Ureter (tissue), 1 donor: ENCODE measurements around the gene PROKR1. TPM values are rescaled to one million over a fixed set of nuclear protein-coding genes. Genes with fewer than 3 reads are reported as not detected.
"Not testable (repeated sequence)": the region's sequence is repeated elsewhere in the genome, so short reads cannot be mapped to it uniquely, and the experiment has no call there.

ENCODE experiments used
- DNase-seq: peaks from one replicate; pipeline ENCODE4 v3.0.0-alpha.2; 2020; ENCODE audit warnings: low spot score
- total RNA-seq: library from RNA; stranded (reverse); gene quantifications from one replicate; pipeline ENCODE4 v1.2.4, GENCODE V29; 2023
- donor health status: DM: yes; HTN: yes; CAD: no.

Gene PROKR1
- total RNA-seq = not detected

GRCh38 chr2:68643011-68643873 is at the start of gene PROKR1:
TSS of gene PROKR1 (plus strand) at chr2:68643579. CDS start at chr2:68645822, 2,243 bp downstream.
- no peak for DNase-seq

DNA sequence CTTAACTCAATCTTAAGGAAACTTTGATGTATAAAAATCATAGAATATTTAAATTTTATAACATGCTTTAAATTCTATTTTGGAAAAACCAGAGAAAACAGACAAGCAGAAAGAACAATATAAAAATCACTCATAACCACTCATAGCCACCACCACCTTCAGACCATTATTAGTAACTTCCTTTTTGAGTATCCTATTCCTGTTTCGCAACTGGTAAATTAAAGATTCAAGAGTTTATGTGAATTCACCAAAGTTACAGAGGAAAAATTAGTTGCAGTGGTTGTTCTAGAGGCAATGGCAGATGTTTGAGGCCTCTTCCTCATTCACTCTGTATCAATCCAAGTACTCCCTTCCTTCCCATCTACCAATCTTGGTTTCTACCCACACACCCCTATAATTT is 49.3 kb upstream of the PROKR1 start:
- DNase-seq = no peak

GRCh38 chr2:68594674-68595492 is 48.5 kb upstream of the PROKR1 start:
- no peak for DNase-seq

DNA sequence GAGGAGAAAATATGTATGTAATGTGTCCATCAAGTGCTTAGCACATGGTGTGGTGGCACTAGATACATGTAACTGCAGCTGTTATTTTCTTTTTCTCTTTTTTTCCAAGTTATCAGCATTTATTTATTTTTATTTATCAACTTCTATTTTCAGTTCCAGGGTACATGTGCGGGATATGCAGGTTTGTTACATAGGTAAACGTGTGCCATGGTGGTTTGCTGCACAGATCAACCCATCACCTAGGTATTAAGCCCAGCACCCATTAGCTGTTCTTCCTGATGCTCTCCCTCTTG is 47.9 kb upstream of the PROKR1 start:
- DNase-seq = not testable (repeated sequence)

DNA sequence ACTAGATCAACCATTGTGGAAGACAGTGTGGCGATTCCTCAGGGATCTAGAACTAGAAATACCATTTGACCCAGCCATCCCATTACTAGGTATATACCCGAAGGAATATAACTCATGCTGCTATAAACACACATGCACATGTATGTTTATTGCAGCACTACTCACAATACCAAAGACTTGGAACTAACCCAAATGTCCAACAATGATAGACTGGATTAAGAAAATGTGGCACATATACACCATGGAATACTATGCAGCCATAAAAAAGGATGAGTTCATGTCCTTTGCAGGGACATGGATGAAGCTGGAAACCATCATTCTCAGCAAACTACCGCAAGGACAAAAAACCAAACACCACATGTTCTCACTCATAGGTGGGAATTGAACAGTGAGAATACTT is 42.9 kb upstream of the PROKR1 start:
- DNase-seq = not testable (repeated sequence)

- no peak for DNase-seq
Measured at GRCh38 chr2:68603059-68603458, 40.3 kb upstream of the PROKR1 start.

DNA sequence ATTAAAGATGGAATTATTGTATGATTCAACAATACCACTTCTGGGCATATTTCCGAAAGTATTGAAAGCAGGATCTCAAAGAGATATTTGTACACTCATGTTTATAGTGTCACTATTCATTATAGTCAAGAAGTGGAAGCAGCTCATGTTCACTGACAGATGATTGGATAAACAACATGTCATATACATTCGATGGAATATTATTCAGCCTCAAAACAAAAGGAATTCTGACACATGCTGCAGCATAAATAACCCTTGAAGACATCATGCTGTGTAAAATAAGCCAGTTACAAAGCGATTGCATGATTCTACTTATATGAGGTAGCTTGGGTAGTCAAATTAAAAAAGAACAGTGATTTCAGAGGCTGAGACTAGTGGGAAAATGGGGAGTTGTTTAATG is 39.3 kb upstream of the PROKR1 start:
- DNase-seq = no peak

DNA sequence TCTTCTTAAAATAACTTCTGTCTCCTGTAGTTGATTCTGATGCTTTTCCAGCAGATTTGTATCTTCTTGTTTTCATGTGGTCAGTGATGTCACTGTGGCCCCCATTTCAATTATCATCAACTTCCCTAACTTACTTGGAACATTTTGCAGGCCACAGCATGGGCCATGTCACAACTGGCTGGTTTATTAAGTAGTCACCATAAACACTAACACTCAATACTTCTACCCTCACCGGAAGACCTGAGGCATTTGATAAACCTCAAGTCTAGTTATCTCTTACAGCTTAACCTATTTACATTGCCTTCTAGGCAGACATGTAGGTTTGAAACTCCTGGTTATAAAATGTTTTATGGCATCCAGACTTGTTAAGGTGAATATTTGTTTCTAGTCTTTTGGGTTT is 37.4 kb upstream of the PROKR1 start:
- no peak for DNase-seq

DNA sequence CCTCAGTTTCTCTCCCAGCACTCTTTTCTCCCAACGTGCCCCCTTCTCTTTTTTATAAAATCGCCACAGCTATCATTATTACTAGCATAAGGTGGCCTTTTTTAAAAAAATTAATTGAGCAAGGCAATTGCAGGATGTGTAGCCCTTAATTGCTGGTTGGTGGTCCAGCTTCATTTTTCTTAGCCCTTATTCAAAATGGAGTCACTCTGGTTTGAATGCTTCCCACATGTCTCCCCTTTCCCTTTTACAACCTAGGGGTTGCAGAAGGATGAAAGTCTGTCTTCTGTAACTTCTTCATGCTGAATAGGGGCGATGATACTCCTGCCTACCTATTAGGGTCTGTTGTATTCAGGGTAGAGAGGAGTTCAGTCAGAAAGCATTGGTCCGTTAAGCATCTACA is 36.6 kb upstream of the PROKR1 start:
- DNase-seq = no peak

DNA sequence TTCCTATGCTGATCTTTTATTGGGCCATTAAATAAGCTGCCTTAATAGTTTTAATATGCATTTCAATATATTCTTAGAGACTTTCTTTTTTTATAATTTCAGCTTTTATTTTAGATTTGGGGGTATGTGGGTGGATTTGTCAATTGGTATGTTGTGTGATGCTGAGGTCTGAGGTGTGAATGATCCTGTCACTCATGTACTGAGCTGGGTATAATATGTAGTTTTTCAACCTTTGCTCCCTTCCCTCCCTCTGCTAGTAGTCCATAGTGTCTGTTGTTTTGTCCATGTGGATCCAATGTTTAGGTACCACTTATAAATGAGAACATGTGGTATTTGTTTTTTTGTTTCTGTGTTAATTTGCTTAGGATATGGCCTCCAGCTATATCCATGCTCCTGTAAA is 35.5 kb upstream of the PROKR1 start:
- DNase-seq = no peak

DNA sequence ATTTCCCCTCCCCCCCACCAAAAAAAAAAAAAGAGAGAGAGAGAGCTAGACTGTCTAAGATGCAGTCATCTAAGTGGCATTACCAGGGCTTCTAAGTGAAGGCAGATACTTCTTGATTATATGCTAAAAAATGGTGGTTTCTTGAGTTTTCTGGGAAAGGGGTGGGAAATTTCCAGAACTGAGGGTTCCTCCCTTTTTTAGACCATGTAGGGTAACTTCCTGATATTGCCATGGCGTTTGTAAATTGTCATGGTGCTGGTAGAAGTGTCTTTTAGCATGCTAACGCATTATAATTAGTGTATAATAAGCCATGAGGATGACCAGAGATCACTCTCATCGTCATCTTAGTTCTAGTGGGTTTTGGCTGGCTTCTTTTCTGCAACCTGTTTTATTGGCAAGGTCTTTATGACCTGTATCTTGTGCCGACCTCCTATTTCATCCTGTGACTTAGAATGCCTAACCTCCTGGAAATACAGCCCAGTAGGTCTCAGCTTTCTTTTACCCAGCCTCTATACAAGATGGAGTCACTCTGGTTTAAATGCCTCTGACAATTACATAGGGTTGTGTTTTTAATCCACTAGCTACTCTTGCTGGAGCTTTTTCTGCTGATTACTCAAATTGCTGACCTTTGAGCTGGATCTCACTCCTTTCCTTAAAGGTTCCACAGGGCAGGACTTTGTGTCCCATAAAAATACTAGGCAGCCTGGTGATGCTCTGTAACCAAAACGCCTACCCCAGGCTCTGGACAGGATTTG is 30.4 kb upstream of the PROKR1 start:
- no peak for DNase-seq

DNA sequence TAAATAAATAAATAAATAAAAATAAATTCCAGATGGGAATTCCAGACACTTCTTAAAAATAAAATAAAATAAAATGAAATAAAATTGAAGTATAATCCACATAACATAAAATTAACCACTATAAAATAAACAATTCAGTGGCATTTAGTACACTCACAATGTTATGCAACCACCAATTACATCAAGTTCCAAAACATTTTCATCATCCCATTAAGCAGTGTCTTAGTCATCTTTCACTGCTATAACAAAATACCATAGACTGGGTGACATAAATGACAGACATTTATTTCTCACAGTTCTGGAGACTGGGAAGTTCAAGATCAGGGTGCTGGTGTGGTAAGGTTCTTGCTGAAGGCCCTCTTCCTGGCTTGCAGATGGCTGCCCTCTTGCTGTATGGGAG is 22.6 kb upstream of the PROKR1 start:
- no peak for DNase-seq

DNA sequence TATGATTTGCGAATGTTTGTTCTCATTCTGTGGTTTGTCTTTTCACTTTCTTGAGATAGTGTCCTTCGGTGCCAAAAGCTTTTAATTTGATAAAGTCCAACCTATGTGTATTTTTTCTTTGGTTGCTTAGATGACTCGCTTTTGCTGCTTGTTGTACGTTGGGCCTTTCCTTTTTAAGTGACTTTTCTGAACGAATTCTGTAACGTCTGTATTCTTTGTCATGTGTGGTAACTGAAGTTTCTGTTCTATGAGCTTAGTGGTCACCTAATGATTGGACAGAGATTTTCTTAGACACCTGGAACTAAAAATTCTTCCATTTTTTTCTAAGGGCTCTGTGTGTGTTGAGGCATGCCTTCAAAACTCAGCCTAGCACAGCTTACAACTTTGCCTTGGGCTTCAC is 19.6 kb upstream of the PROKR1 start:
- no peak for DNase-seq

DNA sequence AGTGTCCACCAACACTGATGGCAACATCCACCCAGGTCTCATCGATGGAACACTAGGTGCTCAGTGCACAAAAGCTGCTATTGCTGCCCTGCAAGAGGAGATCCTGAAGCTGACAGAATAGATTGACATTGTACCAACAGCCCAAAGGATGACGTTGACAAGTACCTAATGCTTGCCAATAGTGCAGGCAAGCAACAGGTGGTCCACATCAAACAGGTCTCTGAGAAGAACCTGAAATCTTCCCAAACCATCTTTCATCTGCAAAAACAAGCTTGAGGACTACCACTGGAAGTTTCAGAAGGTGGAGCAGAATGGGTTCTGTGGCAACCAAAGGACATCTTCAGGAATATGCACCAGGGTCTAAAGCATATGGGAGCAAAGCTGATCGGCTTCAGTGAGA is 15.8 kb upstream of the PROKR1 start:
- no peak for DNase-seq

GRCh38 chr2:68632021-68632420 is 11.4 kb upstream of the PROKR1 start:
- DNase-seq = no peak

DNA sequence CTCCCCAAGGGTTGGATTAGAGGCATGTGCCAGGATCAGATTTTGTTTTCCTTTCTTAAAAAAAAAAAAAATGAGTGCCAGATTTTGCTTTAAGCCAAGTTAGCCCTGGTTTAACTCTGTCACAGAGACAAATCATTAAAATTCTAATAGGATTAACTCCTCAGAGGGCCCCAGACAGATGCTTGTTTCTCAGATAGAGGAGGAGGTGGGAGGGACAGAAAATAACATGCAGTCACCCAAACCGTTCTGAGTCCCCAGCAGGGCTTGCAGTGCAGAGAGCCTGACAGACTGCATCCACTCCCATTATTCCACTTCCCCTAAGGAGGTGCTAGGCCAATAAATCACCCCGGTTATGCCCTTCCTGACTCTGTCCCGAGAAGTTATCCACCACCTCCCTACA is 6.3 kb upstream of the PROKR1 start:
- DNase-seq = no peak

DNA sequence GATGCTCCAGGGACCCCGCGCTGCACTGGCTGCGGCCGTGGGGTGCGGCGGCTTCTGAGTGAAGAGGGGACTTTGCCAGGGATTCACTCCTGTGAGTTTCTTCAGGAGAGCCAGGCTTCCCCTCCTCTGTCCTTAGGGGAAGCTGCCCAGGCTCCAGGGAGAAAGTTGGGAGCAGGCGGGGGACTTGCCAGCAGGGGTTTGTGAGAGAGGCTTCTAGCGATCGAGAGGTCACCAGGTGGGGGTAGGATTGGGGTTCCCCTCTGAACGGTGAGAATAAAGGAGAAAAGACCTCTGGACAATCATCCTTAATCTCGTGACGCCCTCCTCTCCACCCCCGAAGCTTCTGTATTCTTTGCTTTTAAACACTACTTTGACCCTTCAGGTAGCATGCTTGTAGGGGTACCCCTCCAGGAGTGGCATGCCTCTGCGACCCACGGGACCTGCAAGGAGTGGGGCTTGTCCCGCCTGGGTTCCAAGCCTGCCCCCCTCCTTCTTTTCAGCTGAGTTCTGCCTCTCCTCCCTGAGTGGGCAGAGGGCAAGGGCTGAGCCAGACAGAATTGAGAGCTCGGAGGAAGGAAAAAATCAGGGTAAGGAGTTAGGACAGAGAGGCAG is 601 bp downstream of the PROKR1 start:
- DNase-seq = no peak

DNA sequence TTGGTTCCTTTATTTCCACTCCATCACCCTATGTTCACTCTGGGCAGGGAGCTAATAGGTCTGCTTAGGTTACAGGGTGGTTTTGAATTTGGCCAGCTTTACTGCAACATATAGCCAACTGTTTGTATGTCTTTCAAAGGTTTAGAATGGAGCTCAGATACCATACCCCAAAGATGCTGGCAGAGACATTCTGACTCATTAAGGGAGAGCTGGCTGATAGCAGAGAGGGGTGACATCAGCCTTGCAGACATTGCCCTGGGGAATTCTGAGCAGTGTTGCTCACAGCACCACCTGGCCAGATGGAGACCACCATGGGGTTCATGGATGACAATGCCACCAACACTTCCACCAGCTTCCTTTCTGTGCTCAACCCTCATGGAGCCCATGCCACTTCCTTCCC is 2.1 kb downstream of the PROKR1 start:
- DNase-seq = no peak

- no peak for DNase-seq
Measured at GRCh38 chr2:68646303-68646702, 2.9 kb downstream of the PROKR1 start.

GRCh38 chr2:68650645-68651044 is 7.3 kb downstream of the PROKR1 start:
- no peak for DNase-seq

DNA sequence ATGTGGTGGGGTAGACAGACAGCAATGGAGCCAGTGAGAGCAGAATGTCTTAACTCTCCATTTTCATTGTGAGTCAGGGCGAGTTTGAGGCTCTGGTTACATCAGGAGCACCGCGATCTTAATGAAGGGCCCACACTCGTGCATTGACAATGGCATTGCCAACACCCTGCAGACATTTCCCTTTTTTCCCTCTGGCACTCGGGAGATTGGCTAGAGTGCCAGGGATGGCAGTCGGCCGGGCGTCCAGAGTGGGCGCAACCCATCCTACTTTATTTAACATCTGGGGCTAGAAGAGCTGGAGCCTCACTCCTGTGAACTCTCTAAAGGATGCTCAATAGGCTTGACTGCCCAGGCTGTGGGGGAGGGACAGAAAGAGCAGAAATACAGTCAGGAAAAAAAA is 9.7 kb downstream of the PROKR1 start:
- no peak for DNase-seq

DNA sequence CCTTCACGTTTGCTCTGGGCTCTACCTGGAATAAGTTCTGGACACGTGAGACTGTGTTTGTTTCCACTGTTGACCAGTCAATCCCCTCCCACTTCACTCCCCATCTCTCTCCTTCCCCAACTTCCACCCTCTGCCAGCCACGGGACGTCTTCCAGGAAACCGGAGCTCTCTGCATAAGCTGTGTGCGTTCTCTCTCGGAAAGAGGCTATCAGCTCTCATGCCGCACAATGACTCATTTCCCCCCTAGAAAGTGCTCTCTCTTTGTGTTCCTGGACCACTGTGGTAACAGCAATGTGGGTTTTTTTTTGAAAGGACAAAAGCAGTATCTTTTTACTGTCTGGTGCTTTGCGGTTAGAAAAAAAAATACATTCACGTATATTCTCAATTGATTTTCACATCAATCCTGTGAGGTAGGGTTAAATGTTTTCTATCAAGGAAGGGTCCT is 10.2 kb downstream of the PROKR1 start:
- no peak for DNase-seq
